ENCODE results near the gene SLC2A8. TPM values are rescaled to one million over a fixed set of nuclear protein-coding genes. Genes with fewer than 3 reads are reported as not detected.

The SLC2A8 gene
- total and polyA plus RNA-seq, 2 experiments from 2014 or later: 9.6 to 9.9 TPM

DNA sequence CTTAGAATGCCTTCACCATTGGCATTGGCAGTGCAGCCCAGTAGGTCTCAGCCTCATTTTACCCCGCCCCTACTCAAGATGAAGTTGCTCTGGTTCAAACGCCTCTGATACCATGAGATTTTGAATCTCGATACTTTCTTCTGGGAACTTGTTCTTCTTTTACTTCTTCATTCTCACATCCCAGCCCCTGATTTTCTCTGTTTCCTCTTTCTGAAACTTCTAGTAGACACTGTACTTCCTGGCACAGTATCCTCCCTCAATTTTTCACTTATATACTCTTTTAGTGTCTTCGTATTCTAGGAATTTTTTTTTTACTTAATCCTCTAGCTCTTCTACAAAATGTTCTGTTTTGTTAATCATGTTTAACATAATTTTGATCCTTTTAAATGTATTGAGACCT lies 14.2 kb downstream of the SLC2A8 start:
- no peaks in the 10 kb centered on the region for H4K20me1 ChIP-seq (ENCODE audit: insufficient read depth)
- H3K27me3 ChIP-seq (replicated peaks; ENCODE audit: insufficient read depth): no peaks in the 10 kb centered on the region
- H3K4me1 ChIP-seq (ENCODE audit: insufficient read depth): no peaks in the 10 kb centered on the region
- no peaks in the 10 kb centered on the region for H3K36me3 ChIP-seq (ENCODE audit: low read depth)
- H3K4me3 ChIP-seq: no peak overlapping the region
- in situ Hi-C loops (cut with MboI): no loop called here
- DNase-seq: no peak
- no peak for TF ChIP-seq EZH2 (IDR thresholded peaks at IDR 0.05; ENCODE audit: insufficient read depth, poor library complexity, severe bottlenecking)
- TF ChIP-seq EZH2phosphoT487 (IDR thresholded peaks at IDR 0.05; ENCODE audit: insufficient read depth, low read depth): no peak
- no peak overlapping the region for H3K4me2 ChIP-seq (ENCODE audit: unreplicated experiment)
- no peaks in the 10 kb centered on the region for H3F3A ChIP-seq (ENCODE audit: insufficient read depth)
- no peaks in the 10 kb centered on the region for H3K9me2 ChIP-seq (ENCODE audit: insufficient read depth)
- H3K9me3 ChIP-seq (ENCODE audit: low read depth): no peaks in the 10 kb centered on the region
- 95 to 97% methylated on average over 4 of the region's 4 CpGs for WGBS, 2 experiments (ENCODE audit: low coverage in 1 of 2, low lambda C conversion rate in 2 of 2, missing lambda C conversion rate in 2 of 2)
- H2AFZ ChIP-seq: no peak overlapping the region
- no peak overlapping the region for H3K9ac ChIP-seq
- H3K27ac ChIP-seq: no peak overlapping the region
- no peaks in the 10 kb centered on the region for H3K79me2 ChIP-seq (ENCODE audit: insufficient read depth)

DNA sequence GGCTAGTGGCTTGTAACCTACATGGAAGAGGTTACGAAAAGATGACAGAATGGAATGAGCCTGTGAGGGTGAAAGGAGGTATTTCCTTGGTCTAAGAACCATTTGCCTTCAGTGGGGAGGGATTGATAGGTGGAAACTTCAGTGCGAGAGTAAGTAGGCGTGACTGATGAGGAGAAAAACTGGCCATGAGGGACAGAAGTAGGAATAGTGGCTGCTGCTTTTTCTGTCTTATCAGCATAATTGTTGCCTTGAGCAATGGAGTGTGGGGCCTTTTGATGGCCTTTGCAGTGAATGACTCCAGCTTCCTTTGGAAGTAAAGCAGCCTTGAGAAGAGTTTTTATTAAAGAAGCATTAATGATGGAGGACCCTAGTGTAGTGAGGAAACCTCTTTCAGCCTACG lies 18.2 kb downstream of the SLC2A8 start:
- Histone ChIP-seq H3K36me3 (ENCODE audit: low read depth) (no peaks in the 10 kb centered on the region), H3K4me3 (no peak overlapping the region), H3K27ac (no peak overlapping the region), H3K4me1 (ENCODE audit: insufficient read depth) (no peaks in the 10 kb centered on the region; the same call in 1 of the 2 replicates), H3K4me2 (ENCODE audit: unreplicated experiment) (no peak overlapping the region), H3F3A (ENCODE audit: insufficient read depth) (no peaks in the 10 kb centered on the region), H3K9ac (no peak overlapping the region), H3K27me3 (replicated peaks; ENCODE audit: insufficient read depth) (no peaks in the 10 kb centered on the region), H2AFZ (no peak overlapping the region), H3K9me2 (ENCODE audit: insufficient read depth) (no peaks in the 10 kb centered on the region), H3K79me2 (ENCODE audit: insufficient read depth) (no peaks in the 10 kb centered on the region), H3K9me3 (ENCODE audit: low read depth) (no peaks in the 10 kb centered on the region), H4K20me1 (ENCODE audit: insufficient read depth) (no peaks in the 10 kb centered on the region)
- no peak for TF ChIP-seq EZH2phosphoT487 (IDR thresholded peaks at IDR 0.05; ENCODE audit: insufficient read depth, low read depth)
- TF ChIP-seq EZH2 (IDR thresholded peaks at IDR 0.05; ENCODE audit: insufficient read depth, poor library complexity, severe bottlenecking): no peak
- DNase-seq: no peak
- WGBS, 2 experiments (ENCODE audit: low coverage in 1 of 2, low lambda C conversion rate in 2 of 2, missing lambda C conversion rate in 2 of 2): 80 to 88% methylated on average over 4 of the region's 4 CpGs
- in situ Hi-C loops (cut with MboI): no loop called here

DNA sequence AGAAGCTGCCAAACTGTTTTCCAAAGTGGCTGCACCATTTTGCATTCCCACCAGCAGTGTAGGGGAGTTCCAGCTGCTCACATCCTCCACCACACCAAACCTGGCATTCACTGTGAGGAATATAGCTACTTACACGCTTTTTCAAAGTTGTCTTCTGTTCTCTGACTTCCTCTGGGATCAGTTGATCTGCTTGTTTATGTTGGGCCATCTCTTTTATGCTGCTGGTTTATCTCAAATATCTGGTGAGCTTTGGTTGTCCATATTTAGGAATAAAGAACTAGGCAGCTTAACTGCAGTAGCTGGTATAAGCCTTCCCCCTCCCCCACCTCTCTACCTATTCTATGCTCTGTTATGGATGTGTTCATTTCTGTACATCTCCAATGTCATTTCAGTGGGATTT lies 18.7 kb downstream of the SLC2A8 start:
- H4K20me1 ChIP-seq (ENCODE audit: insufficient read depth): no peaks in the 10 kb centered on the region
- no peak for DNase-seq
- no peaks in the 10 kb centered on the region for H3K27me3 ChIP-seq (replicated peaks; ENCODE audit: insufficient read depth)
- TF ChIP-seq EZH2phosphoT487 (IDR thresholded peaks at IDR 0.05; ENCODE audit: insufficient read depth, low read depth) (no peak), EZH2 (IDR thresholded peaks at IDR 0.05; ENCODE audit: insufficient read depth, poor library complexity, severe bottlenecking) (no peak)
- H3K9me3 ChIP-seq (ENCODE audit: low read depth): no peaks in the 10 kb centered on the region
- H3K4me2 ChIP-seq (ENCODE audit: unreplicated experiment): no peak overlapping the region
- no peaks in the 10 kb centered on the region for H3K36me3 ChIP-seq (ENCODE audit: low read depth)
- no peak overlapping the region for H2AFZ ChIP-seq
- no peaks in the 10 kb centered on the region; the same call in 1 of the 2 replicates for H3K4me1 ChIP-seq (ENCODE audit: insufficient read depth)
- H3F3A ChIP-seq (ENCODE audit: insufficient read depth): no peaks in the 10 kb centered on the region
- no peak overlapping the region for H3K4me3 ChIP-seq
- H3K79me2 ChIP-seq (ENCODE audit: insufficient read depth): no peaks in the 10 kb centered on the region
- no peak overlapping the region for H3K9ac ChIP-seq
- 88 to 96% methylated on average over 1 of the region's 1 CpG for WGBS, 2 experiments (ENCODE audit: low coverage in 1 of 2, low lambda C conversion rate in 2 of 2, missing lambda C conversion rate in 2 of 2)
- no peaks in the 10 kb centered on the region for H3K9me2 ChIP-seq (ENCODE audit: insufficient read depth)
- no peak overlapping the region for H3K27ac ChIP-seq
- in situ Hi-C loops (cut with MboI): no loop called here

DNA sequence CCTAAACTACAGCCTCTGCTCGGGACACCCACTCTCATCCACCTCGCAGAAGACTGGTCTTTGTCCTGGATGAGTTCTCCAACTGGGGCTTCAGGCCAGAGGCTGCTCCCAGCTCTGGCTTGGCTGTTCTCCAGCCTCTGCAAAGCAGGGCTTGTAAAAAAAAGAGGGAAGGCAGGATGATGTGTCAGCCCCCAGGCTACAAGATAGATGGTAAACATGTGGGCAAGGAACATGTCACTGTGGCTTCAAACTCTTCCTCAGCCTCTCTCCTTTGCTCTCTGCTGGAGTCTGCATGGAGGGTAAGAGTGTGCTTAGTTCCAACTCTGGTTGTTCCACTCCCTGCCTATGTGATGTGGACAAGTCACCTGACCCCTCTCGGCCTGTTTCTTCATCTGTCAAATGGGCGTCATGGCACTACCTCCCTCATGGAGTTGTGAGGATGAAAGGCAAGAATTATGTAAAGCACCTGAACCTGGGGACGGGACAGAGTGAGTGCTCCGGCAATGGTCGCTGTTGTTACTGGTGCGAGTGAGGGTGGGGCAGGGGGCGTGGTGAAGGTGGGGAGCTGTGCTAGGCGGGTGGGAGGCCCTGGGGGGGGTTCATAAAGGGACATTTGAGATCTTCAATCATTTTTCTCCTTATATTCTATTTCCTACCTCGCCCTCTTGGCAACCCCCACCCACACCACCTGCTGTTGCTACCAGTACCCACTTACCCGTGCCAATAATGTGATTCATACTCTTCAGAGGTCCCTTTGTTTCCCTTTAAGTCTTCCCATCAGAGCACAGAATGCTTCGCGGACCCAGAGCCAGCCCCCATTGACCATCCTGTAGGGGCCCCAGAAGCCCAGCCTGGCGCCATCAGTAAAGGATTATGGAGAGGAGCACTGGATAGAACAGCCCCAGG lies 20.4 kb downstream of the SLC2A8 start:
- Histone ChIP-seq H3K4me2 (ENCODE audit: unreplicated experiment) (no peak overlapping the region), H3K4me1 (ENCODE audit: insufficient read depth) (no peaks in the 10 kb centered on the region; the same call in 1 of the 2 replicates), H3K79me2 (ENCODE audit: insufficient read depth) (peaks cover under 1% of the 10 kb centered on the region; the same call in 1 of the 2 replicates), H3K4me3 (no peak overlapping the region), H2AFZ (no peak overlapping the region), H3K27me3 (replicated peaks; ENCODE audit: insufficient read depth) (no peaks in the 10 kb centered on the region), H3K9me3 (ENCODE audit: low read depth) (no peaks in the 10 kb centered on the region), H3F3A (ENCODE audit: insufficient read depth) (no peaks in the 10 kb centered on the region), H3K9me2 (ENCODE audit: insufficient read depth) (no peaks in the 10 kb centered on the region), H3K27ac (no peak overlapping the region), H3K36me3 (ENCODE audit: low read depth) (no peaks in the 10 kb centered on the region), H4K20me1 (ENCODE audit: insufficient read depth) (no peaks in the 10 kb centered on the region), H3K9ac (no peak overlapping the region)
- peak; percentile 75 for DNase-seq
- 73 to 80% methylated on average over 13 to 15 of the region's 15 CpGs for WGBS, 2 experiments (ENCODE audit: low coverage in 1 of 2, low lambda C conversion rate in 2 of 2, missing lambda C conversion rate in 2 of 2)
- TF ChIP-seq EZH2 (IDR thresholded peaks at IDR 0.05; ENCODE audit: insufficient read depth, poor library complexity, severe bottlenecking) (no peak), EZH2phosphoT487 (IDR thresholded peaks at IDR 0.05; ENCODE audit: insufficient read depth, low read depth) (no peak)
- in situ Hi-C loops (cut with MboI): no loop called here

Data from GM23248 (cell line).